ENCODE measurements around the gene YBX1.

YBX1 gene

DNA sequence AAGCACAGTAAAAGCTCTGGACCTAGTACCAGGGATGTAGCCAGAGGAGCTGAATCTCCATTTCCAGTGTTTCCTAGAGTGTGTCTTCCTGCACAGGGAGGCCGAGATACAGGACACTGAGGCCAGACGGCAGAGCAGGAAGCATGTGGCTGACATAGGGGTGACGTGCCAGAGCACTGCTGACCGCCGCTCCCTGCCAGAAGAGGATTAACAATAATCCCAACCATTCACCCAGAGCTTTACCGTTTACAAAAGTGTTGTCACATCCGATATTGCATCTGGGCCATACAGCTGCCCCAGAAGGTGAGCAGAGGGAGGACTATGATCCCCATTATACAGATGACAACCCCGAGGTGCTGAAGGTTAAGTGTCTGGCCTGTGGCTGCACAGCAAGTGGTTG lies 63.6 kb downstream of the YBX1 start:
- Histone ChIP-seq H3K27ac (ENCODE audit: extremely low read depth, low read depth, low read length) (no peak overlapping the region), H3K4me3 (ENCODE audit: low read depth, low read length) (no peak overlapping the region), H3K4me1 (ENCODE audit: control insufficient read depth, insufficient read depth, low read length) (no peaks in the 10 kb centered on the region), H3K36me3 (ENCODE audit: control insufficient read depth in 2 of 2, insufficient read depth in 1 of 2, low read length in 2 of 2) (peaks cover 0 to 51% of the 10 kb centered on the region in 2 experiments; a peak in 2 of 3 replicates), H3K9me3 (ENCODE audit: control insufficient read depth, insufficient read depth, low read depth, low read length) (no peaks in the 10 kb centered on the region)
- ChIA-PET CTCF (interaction anchor here (0.6 to 2.0 kb wide), 8 partner anchors 18 to 598 kb away, joined by 3 to 6 read pairs (median 4); no protein-coding TSS in a partner anchor), POLR2A (interaction anchor here (0.5 kb wide), 1 partner anchor 17 kb away, joined by 3 read pairs; no protein-coding TSS in a partner anchor)
- TF ChIP-seq ZNF558 (tag by site-specific recombination; IDR thresholded peaks at IDR 0.05): no peak
- TF ChIP-seq ZFP3 (tag by site-specific recombination; IDR thresholded peaks at IDR 0.05; ENCODE audit: low read depth): no peak
- no peak for TF ChIP-seq ZNF175 (tag by site-specific recombination; IDR thresholded peaks at IDR 0.05)
- TF ChIP-seq ZNF433 (tag by site-specific recombination; IDR thresholded peaks at IDR 0.05; ENCODE audit: low read depth): no peak
- TF ChIP-seq ZNF184 (tag by site-specific recombination; IDR thresholded peaks at IDR 0.05): no peak
- TF ChIP-seq ZNF350 (tag by site-specific recombination; IDR thresholded peaks at IDR 0.05): no peak
- TF ChIP-seq ZNF274 (IDR thresholded peaks at IDR 0.05; ENCODE audit: low read length): no peak
- TF ChIP-seq ZNF274 (tag by site-specific recombination; IDR thresholded peaks at IDR 0.05; ENCODE audit: borderline replicate concordance): no peak
- no peak for TF ChIP-seq ZNF701 (tag by site-specific recombination; IDR thresholded peaks at IDR 0.05)

DNA sequence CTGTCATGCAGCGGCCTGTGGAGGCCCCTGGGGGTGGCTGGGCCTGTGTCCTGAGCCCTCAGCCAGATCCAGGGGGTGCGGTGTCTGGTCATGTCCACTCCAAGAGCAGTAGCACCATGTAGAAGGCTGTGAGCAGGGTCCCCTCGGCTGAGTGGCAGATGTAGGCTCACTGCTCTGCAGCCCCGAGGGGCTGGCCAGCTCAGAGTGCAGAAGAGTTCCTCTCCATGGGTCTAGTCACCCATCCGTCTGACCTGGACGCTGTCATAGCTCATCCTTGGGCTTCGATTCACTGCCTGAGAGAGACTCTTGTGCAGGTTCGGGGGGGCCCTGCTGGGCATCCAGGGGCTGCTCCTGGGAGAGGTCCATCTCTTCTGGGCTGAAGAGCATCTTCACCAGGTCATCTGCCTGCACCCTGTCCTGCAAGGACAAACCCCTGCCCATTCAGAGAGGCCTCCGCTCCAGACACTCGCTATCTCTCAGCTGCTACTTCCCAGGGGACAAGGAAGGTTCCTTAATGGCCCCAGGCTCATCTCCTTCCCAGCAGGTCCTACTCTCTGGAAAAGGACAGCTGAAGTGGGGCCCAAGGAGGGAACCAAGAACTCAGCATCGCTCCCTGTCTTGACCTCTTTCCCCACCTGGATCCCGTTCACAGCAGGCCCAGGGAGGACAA lies 64.4 kb downstream of the YBX1 start:
- no peaks in the 10 kb centered on the region for H3K4me1 ChIP-seq (ENCODE audit: control insufficient read depth, insufficient read depth, low read length)
- TF ChIP-seq ZNF248 (tag by site-specific recombination; IDR thresholded peaks at IDR 0.05): no peak
- no peak for TF ChIP-seq ZNF404 (tag by site-specific recombination; IDR thresholded peaks at IDR 0.05)
- no peak for TF ChIP-seq HOXD13 (CRISPR knock-in tag; IDR thresholded peaks at IDR 0.05; ENCODE audit: borderline replicate concordance)
- TF ChIP-seq HOXA7 (CRISPR knock-in tag; IDR thresholded peaks at IDR 0.05; ENCODE audit: borderline replicate concordance): no peak
- TF ChIP-seq ZNF341 (tag by site-specific recombination; IDR thresholded peaks at IDR 0.05; ENCODE audit: low read depth): no peak
- TF ChIP-seq, protein P1, sequence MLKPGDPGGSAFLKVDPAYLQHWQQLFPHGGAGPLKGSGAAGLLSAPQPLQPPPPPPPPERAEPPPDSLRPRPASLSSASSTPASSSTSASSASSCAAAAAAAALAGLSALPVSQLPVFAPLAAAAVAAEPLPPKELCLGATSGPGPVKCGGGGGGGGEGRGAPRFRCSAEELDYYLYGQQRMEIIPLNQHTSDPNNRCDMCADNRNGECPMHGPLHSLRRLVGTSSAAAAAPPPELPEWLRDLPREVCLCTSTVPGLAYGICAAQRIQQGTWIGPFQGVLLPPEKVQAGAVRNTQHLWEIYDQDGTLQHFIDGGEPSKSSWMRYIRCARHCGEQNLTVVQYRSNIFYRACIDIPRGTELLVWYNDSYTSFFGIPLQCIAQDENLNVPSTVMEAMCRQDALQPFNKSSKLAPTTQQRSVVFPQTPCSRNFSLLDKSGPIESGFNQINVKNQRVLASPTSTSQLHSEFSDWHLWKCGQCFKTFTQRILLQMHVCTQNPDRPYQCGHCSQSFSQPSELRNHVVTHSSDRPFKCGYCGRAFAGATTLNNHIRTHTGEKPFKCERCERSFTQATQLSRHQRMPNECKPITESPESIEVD (tag by site-specific recombination; IDR thresholded peaks at IDR 0.05): no peak
- no peak for TF ChIP-seq ZNF292 (tag by site-specific recombination; IDR thresholded peaks at IDR 0.05; ENCODE audit: borderline replicate concordance, low read depth)
- TF ChIP-seq SP3 (tag by site-specific recombination; IDR thresholded peaks at IDR 0.05): no peak
- no peak for TF ChIP-seq ZNF239 (tag by site-specific recombination; IDR thresholded peaks at IDR 0.05)
- TF ChIP-seq, protein P2, sequence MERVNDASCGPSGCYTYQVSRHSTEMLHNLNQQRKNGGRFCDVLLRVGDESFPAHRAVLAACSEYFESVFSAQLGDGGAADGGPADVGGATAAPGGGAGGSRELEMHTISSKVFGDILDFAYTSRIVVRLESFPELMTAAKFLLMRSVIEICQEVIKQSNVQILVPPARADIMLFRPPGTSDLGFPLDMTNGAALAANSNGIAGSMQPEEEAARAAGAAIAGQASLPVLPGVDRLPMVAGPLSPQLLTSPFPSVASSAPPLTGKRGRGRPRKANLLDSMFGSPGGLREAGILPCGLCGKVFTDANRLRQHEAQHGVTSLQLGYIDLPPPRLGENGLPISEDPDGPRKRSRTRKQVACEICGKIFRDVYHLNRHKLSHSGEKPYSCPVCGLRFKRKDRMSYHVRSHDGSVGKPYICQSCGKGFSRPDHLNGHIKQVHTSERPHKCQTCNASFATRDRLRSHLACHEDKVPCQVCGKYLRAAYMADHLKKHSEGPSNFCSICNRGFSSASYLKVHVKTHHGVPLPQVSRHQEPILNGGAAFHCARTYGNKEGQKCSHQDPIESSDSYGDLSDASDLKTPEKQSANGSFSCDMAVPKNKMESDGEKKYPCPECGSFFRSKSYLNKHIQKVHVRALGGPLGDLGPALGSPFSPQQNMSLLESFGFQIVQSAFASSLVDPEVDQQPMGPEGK (tag by site-specific recombination; IDR thresholded peaks at IDR 0.05): no peak
- no peak for TF ChIP-seq ZNF211 (tag by site-specific recombination; IDR thresholded peaks at IDR 0.05; ENCODE audit: low read depth)
- no peak for TF ChIP-seq ZNF169 (tag by site-specific recombination; IDR thresholded peaks at IDR 0.05)
- TF ChIP-seq ZFP3 (tag by site-specific recombination; IDR thresholded peaks at IDR 0.05; ENCODE audit: low read depth): no peak
- TF ChIP-seq ZNF776 (tag by site-specific recombination; IDR thresholded peaks at IDR 0.05; ENCODE audit: borderline replicate concordance): no peak
- no peak for TF ChIP-seq ZNF544 (tag by site-specific recombination; IDR thresholded peaks at IDR 0.05)
- TF ChIP-seq ZXDB (tag by site-specific recombination; IDR thresholded peaks at IDR 0.05): no peak
- TF ChIP-seq, protein P3, sequence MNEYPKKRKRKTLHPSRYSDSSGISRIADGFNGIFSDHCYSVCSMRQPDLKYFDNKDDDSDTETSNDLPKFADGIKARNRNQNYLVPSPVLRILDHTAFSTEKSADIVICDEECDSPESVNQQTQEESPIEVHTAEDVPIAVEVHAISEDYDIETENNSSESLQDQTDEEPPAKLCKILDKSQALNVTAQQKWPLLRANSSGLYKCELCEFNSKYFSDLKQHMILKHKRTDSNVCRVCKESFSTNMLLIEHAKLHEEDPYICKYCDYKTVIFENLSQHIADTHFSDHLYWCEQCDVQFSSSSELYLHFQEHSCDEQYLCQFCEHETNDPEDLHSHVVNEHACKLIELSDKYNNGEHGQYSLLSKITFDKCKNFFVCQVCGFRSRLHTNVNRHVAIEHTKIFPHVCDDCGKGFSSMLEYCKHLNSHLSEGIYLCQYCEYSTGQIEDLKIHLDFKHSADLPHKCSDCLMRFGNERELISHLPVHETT (tag by site-specific recombination; IDR thresholded peaks at IDR 0.05): no peak
- no peak for TF ChIP-seq ZBTB7A (tag by site-specific recombination; IDR thresholded peaks at IDR 0.05; ENCODE audit: low read depth)
- TF ChIP-seq FEZF1 (tag by site-specific recombination; IDR thresholded peaks at IDR 0.05): no peak
- H3K9me3 ChIP-seq (ENCODE audit: control insufficient read depth, insufficient read depth, low read depth, low read length): no peaks in the 10 kb centered on the region
- H3K36me3 ChIP-seq (ENCODE audit: control insufficient read depth in 2 of 2, insufficient read depth in 1 of 2, low read length in 2 of 2): peaks cover 0 to 52% of the 10 kb centered on the region in 2 experiments; a peak in 2 of 3 replicates
- H3K4me3 ChIP-seq (ENCODE audit: low read depth, low read length): no peak overlapping the region
- POLR2A ChIA-PET: no interaction called here
- H3K27ac ChIP-seq (ENCODE audit: extremely low read depth, low read depth, low read length): no peak overlapping the region
- CTCF ChIA-PET: interaction anchor here (0.6 to 2.0 kb wide), 15 partner anchors 9 to 1669 kb away, joined by 3 to 6 read pairs (median 3); no protein-coding TSS in a partner anchor

All from HEK293 (cell line).